T47D (cell line): ENCODE data around the gene FAN1.

Experiments
- DNase-seq, 2 experiments: peaks; one replicate each; pipeline versions ENCODE4 v3.0.0 to v3.0.0-alpha.2; 2011 to 2012; ENCODE audit warnings: low read depth in 1 of 2, low spot score in 1 of 2
- JUND ChIP-seq: IDR thresholded peaks from 2 replicates; pipeline ENCODE4 v1.6.1; 2012; ENCODE audit warnings: low read depth
- in situ Hi-C: cut with HindIII; loops from 2 replicates; pipeline ENCODE4 v1.10.0; 2016; ENCODE audit warnings: low sequenced_read_pairs, low pct_unique_long_range_greater_than_20kb

The FAN1 gene

GRCh38 chr15:30979457-30979856 lies 75.7 kb downstream of the FAN1 start:
- DNase-seq = no peak
- no peak for TF ChIP-seq JUND
- in situ Hi-C loops = no loop called here

GRCh38 chr15:30984118-30984517 lies 80.4 kb downstream of the FAN1 start:
- TF ChIP-seq JUND = no peak
- in situ Hi-C loops = no loop called here
- no peak for DNase-seq

- in situ Hi-C loops = no loop called here
- no peak for DNase-seq
- TF ChIP-seq JUND = no peak
These were observed 80.8 kb downstream of the FAN1 start for GRCh38 chr15:30984542-30984941.

GRCh38 chr15:30985081-30985531 lies 81.4 kb downstream of the FAN1 start:
- no peak for TF ChIP-seq JUND
- in situ Hi-C loops = no loop called here
- DNase-seq = no peak

GRCh38 chr15:30990036-30990435 lies 86.3 kb downstream of the FAN1 start:
- no peak for DNase-seq
- in situ Hi-C loops = no loop called here
- no peak for TF ChIP-seq JUND

- peak; percentile 26 to 42 for DNase-seq
- in situ Hi-C loops = no loop called here
- TF ChIP-seq JUND = no peak
These were observed 86.9 kb downstream of the FAN1 start for GRCh38 chr15:30990446-30991254.

GRCh38 chr15:30991255-30992235 lies 87.8 kb downstream of the FAN1 start, which contains the start of gene MTMR10:
Gene MTMR10 (minus strand): TSS chr15:30991628. CDS start chr15:30991506, 122 bp downstream.
- in situ Hi-C loops = no loop called here
- no peak for TF ChIP-seq JUND
- DNase-seq = peak; percentile 89 to 91

- DNase-seq = no peak
- TF ChIP-seq JUND = no peak
- in situ Hi-C loops = no loop called here
These were observed 88.6 kb downstream of the FAN1 start for GRCh38 chr15:30992249-30992864.
